HepG2 (cell line): ENCODE data around the gene CNNM3. TPM values are rescaled to one million over a fixed set of nuclear protein-coding genes. Genes with fewer than 3 reads are reported as not detected.

Source experiments
- CBX2 ChIP-seq, 2 experiments: fragments of 200-600 bp in 1 of 2; sonication (generic); formaldehyde crosslinking in 1 of 2; IDR thresholded peaks; 2 replicates each; pipeline versions ENCODE4 v1.7.0 to v1.8.1; 2018 to 2022; ENCODE audit warnings: low read depth in 2 of 2, low read length in 1 of 2, mild to moderate bottlenecking in 1 of 2, missing genetic modification reagents in 1 of 2
- CREB3 ChIP-seq: sonication (generic); formaldehyde crosslinking; IDR thresholded peaks from 2 replicates; pipeline ENCODE4 v1.5.0; 2020; ENCODE audit warnings: missing genetic modification reagents
- ELF3 ChIP-seq: IDR thresholded peaks from 2 replicates; pipeline ENCODE4 v1.6.1; 2016; ENCODE audit warnings: missing genetic modification reagents, missing compliant biosample characterization
- GLMP ChIP-seq: sonication (generic); formaldehyde crosslinking; IDR thresholded peaks from 2 replicates; pipeline ENCODE4 v1.9.0; 2021; ENCODE audit warnings: missing genetic modification reagents, mild to moderate bottlenecking, borderline replicate concordance
- HIC2 ChIP-seq: sonication (generic); formaldehyde crosslinking; IDR thresholded peaks from 2 replicates; pipeline ENCODE4 v1.9.0; 2022; ENCODE audit warnings: low read depth, missing genetic modification reagents
- KDM5B ChIP-seq: sonication (generic); formaldehyde crosslinking; IDR thresholded peaks from 2 replicates; pipeline ENCODE4 v1.4.0; 2020; ENCODE audit warnings: missing genetic modification reagents, mild to moderate bottlenecking, borderline replicate concordance
- KMT2B ChIP-seq: IDR thresholded peaks from 2 replicates; pipeline ENCODE4 v1.6.1; 2016; ENCODE audit warnings: missing genetic modification reagents, missing compliant biosample characterization
- MYPOP ChIP-seq: sonication (generic); formaldehyde crosslinking; IDR thresholded peaks from 2 replicates; pipeline ENCODE4 v1.8.1; 2023; ENCODE audit warnings: mild to moderate bottlenecking, moderate library complexity, missing genetic modification reagents
- POLR2A ChIP-seq, 2 experiments: IDR thresholded peaks; 2 replicates each; pipeline ENCODE4 v1.6.1; 2011; ENCODE audit warnings: low read depth in 2 of 2, low read length in 2 of 2, mild to moderate bottlenecking in 1 of 2, moderate library complexity in 1 of 2; ENCODE audit not compliant: insufficient read depth in 1 of 2
- REST ChIP-seq, 2 experiments: IDR thresholded peaks; 2 replicates each; pipeline ENCODE4 v1.6.1; 2011 to 2012; ENCODE audit warnings: low read length in 2 of 2, borderline replicate concordance in 1 of 2, low read depth in 1 of 2, mild to moderate bottlenecking in 1 of 2, moderate library complexity in 1 of 2
- SAP130 ChIP-seq: IDR thresholded peaks from 2 replicates; pipeline ENCODE4 v1.6.1; 2016; ENCODE audit warnings: low read depth
- SP4 ChIP-seq: sonication (generic); formaldehyde crosslinking; IDR thresholded peaks from 2 replicates; pipeline ENCODE4 v1.8.1; 2023; ENCODE audit warnings: mild to moderate bottlenecking, missing genetic modification reagents
- ZBTB42 ChIP-seq: sonication (generic); formaldehyde crosslinking; IDR thresholded peaks from 2 replicates; pipeline ENCODE4 v1.5.0; 2020; ENCODE audit warnings: mild to moderate bottlenecking, missing genetic modification reagents
- ZNF33B ChIP-seq: sonication (generic); formaldehyde crosslinking; IDR thresholded peaks from 2 replicates; pipeline ENCODE4 v1.5.1; 2020; ENCODE audit warnings: mild to moderate bottlenecking, missing genetic modification reagents
- ZNF354B ChIP-seq: sonication (generic); formaldehyde crosslinking; IDR thresholded peaks from 2 replicates; pipeline ENCODE4 v1.8.0; 2022; ENCODE audit warnings: mild to moderate bottlenecking, missing genetic modification reagents
- ZNF749 ChIP-seq: sonication (generic); formaldehyde crosslinking; IDR thresholded peaks from 2 replicates; pipeline ENCODE4 v1.8.0; 2022; ENCODE audit warnings: mild to moderate bottlenecking, missing genetic modification reagents, moderate library complexity, borderline replicate concordance
- ZNF772 ChIP-seq: sonication (generic); formaldehyde crosslinking; IDR thresholded peaks from 2 replicates; pipeline ENCODE4 v1.5.0; 2020; ENCODE audit warnings: mild to moderate bottlenecking, missing genetic modification reagents
- ZNF816 ChIP-seq: sonication (generic); formaldehyde crosslinking; IDR thresholded peaks from 2 replicates; pipeline ENCODE4 v1.8.0; 2022; ENCODE audit warnings: missing genetic modification reagents, mild to moderate bottlenecking, borderline replicate concordance
- polyA plus RNA-seq, 8 experiments: library from polyadenylated mRNA; depleted of rRNA in 3 of 8; stranded (reverse) in 7 of 8; unstranded in 1 of 8; fragments of >200 nt; fragmentation: Illumina TruSeq in 4 of 8; extraction: Trizol in 4 of 8; gene quantifications; 2 replicates each; pipeline versions ENCODE4 v1.2.1 to v1.2.3, GENCODE V29; 2011 to 2016; ENCODE audit warnings: low read depth in 4 of 8, missing spikeins in 1 of 8, mixed read lengths in 1 of 8; ENCODE audit not compliant: insufficient read depth in 1 of 8
- total RNA-seq, 5 experiments: library from RNA; depleted of rRNA; stranded (reverse); fragments of >200 nt; fragmentation: Illumina TruSeq; extraction: Trizol; gene quantifications; 2 replicates each; pipeline ENCODE4 v1.2.3, GENCODE V29; 2016; ENCODE audit warnings: low read depth in 1 of 5

Gene CNNM3
- total and polyA plus RNA-seq, 2 of the 13 experiments (the other 11 are each of a cell fraction or from before 2014, with no cell fraction given): 21.2 to 27.9 TPM

- no peak for TF ChIP-seq HIC2 (CRISPR knock-in tag)
- TF ChIP-seq GLMP (CRISPR knock-in tag): no peak
- peak; percentile 71; the same call in 1 of the 2 replicates for TF ChIP-seq ZNF749 (CRISPR knock-in tag)
- peak; percentile 48; the same call in 1 of the 2 replicates for TF ChIP-seq ZNF772
- TF ChIP-seq REST (IDR thresholded peaks at IDR 0.05; ENCODE audit: borderline replicate concordance in 1 of 2, low read depth in 1 of 2, low read length in 2 of 2): peak in 1 of 2 experiments; percentile 24; a peak in 1 of 4 replicates
- TF ChIP-seq SAP130: peak; percentile 83
- peak; percentile 98 for TF ChIP-seq MYPOP
- no peak; the same call in 1 of the 2 replicates for TF ChIP-seq ZNF33B (CRISPR knock-in tag)
- TF ChIP-seq KMT2B (CRISPR knock-in tag): peak; percentile 61; the same call in 1 of the 2 replicates
- TF ChIP-seq ZNF816 (CRISPR knock-in tag): no peak; the same call in 1 of the 2 replicates
- peak in 1 of 2 experiments; percentile 65; a peak in 2 of 4 replicates for TF ChIP-seq POLR2A (IDR thresholded peaks at IDR 0.05; ENCODE audit: insufficient read depth in 1 of 2, low read depth in 2 of 2, low read length in 2 of 2)
- TF ChIP-seq CREB3 (CRISPR knock-in tag): 0 out of 2 replicates have a peak, but pooled peaks have one; percentile 68
- TF ChIP-seq SP4: peak; percentile 75
- no peak for TF ChIP-seq ZBTB42 (CRISPR knock-in tag)
- no peak; the same call in 1 of the 2 replicates for TF ChIP-seq ELF3
- no peak for TF ChIP-seq CBX2 (IDR thresholded peaks at IDR 0.05; ENCODE audit: low read depth, low read length)
- TF ChIP-seq CBX2 (CRISPR knock-in tag; IDR thresholded peaks at IDR 0.05; ENCODE audit: low read depth): 0 out of 2 replicates have a peak, but pooled peaks have one; percentile 34
- no peak for TF ChIP-seq ZNF354B (CRISPR knock-in tag)
- peak; percentile 86; the same call in 1 of the 2 replicates for TF ChIP-seq KDM5B (CRISPR knock-in tag)
Measured at GRCh38 chr2:96816127-96816835, at the start of gene CNNM3 (continued).
